GM21528 (cell line): ENCODE measurements around the gene TSSK2.
"Not testable (repeated sequence)": the region's sequence is repeated elsewhere in the genome, so short reads cannot be mapped to it uniquely, and the experiment has no call there.

Source experiments
- ATAC-seq: cut with Tn5 transposase; IDR thresholded peaks from one replicate; pipeline ENCODE4 v1.9.1; 2021; ENCODE audit warnings: mild to moderate bottlenecking, moderate library complexity; ENCODE audit not compliant: unreplicated experiment, low FRiP score

The TSSK2 gene

GRCh38 chr22:19137384-19138216 is 6.5 kb downstream of the TSSK2 start:
- ATAC-seq, result no peak

GRCh38 chr22:19138217-19139000 is 7.3 kb downstream of the TSSK2 start:
- ATAC-seq, result no peak

GRCh38 chr22:19139001-19139356 is 7.9 kb downstream of the TSSK2 start:
- no peak for ATAC-seq

GRCh38 chr22:19139974-19140373 is 8.9 kb downstream of the TSSK2 start:
- ATAC-seq, result no peak

GRCh38 chr22:19142394-19142793 is 11.3 kb downstream of the TSSK2 start:
- ATAC-seq, result no peak

- no peak for ATAC-seq
These were observed 12.1 kb downstream of the TSSK2 start for GRCh38 chr22:19143212-19143611.

GRCh38 chr22:19143967-19144400 is 12.9 kb downstream of the TSSK2 start:
- peak; percentile 9 for ATAC-seq

GRCh38 chr22:19146215-19146968 is 15.3 kb downstream of the TSSK2 start:
- no peak for ATAC-seq

GRCh38 chr22:19147195-19147780 is 16.2 kb downstream of the TSSK2 start:
- no peak for ATAC-seq

- ATAC-seq, result no peak
These were observed 17.4 kb downstream of the TSSK2 start for GRCh38 chr22:19148417-19149046.

- no peak for ATAC-seq
These were observed 18.2 kb downstream of the TSSK2 start for GRCh38 chr22:19149047-19149883.

GRCh38 chr22:19149991-19150390 is 18.9 kb downstream of the TSSK2 start, which contains the start of gene GSC2:
Gene GSC2 (minus strand): TSS chr22:19150292. CDS start chr22:19150283, 9 bp downstream.
- no peak for ATAC-seq

- ATAC-seq, result no peak
These were observed 19.6 kb downstream of the TSSK2 start for GRCh38 chr22:19150482-19151328.

- no peak for ATAC-seq
These were observed 20.5 kb downstream of the TSSK2 start for GRCh38 chr22:19151329-19152191.

- ATAC-seq, result no peak
These were observed 22.1 kb downstream of the TSSK2 start for GRCh38 chr22:19152942-19153883.

- not testable (repeated sequence) for ATAC-seq
These were observed 25.0 kb downstream of the TSSK2 start for GRCh38 chr22:19156109-19156508.
